ENCODE results near the gene AP2A2.

DNA sequence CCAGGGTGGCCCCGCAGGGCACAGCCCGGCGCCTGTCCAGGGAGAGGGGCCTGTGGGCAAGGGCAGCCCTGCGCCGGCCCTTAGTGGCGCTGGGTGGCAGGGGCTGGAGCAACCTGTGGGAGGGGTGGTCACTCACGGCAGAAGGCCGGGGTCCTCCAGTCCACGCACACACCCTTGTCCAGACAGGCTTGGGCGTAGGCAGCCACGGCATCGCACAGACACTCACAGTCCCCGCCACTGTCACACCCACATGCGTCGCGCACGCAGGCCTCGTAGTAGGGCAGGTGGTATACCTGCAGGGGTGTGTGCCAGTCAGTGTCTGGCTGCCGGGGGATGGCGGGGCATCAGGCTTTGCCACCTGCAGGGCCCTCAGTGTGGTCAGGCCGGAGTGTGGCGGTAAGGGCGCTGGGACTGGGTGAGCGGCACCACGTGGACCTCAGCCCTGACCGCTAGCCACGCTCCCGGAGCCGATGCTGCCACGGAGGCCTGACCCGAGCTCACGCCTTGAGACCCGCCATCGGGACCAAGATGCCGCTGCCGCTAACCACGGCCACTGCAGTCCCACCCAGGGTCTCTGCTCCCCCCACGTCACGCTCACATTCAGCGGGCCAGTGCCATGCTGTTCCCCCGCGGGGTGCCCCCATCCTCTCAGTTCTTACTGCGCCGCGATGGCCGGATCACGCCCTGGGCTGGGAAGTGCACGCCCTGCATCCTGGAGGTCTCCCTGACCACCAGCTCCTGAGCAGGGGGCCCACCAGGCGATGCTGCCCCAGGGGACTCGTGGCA lies 98.3 kb downstream of the AP2A2 start:
- TF ChIP-seq EZH2 (IDR thresholded peaks at IDR 0.05) (no peak), POLR2AphosphoS5 (IDR thresholded peaks at IDR 0.05; ENCODE audit: borderline replicate concordance, low read depth, low read length) (no peak), FOXP2 (optimal IDR thresholded peaks at IDR 0.05; ENCODE audit: control extremely low read depth, extremely low read length, insufficient read depth) (no peak)

Data from SK-N-MC (cell line).